Activated CD8-positive, alpha-beta T cell treated with anti-CD3 and anti-CD28 coated beads, Interleukin-2, amount 10 ng/mL, durations not matched to agents 7 days and 5 days (primary cell): Measurements from ENCODE around the gene POLR2A. TPM values are rescaled to one million over a fixed set of nuclear protein-coding genes. Genes with fewer than 3 reads are reported as not detected.
"Not testable (repeated sequence)": the region's sequence is repeated elsewhere in the genome, so short reads cannot be mapped to it uniquely, and the experiment has no call there.

Experiments
- ATAC-seq: fragments of 150-1000 bp; cut with Tn5 transposase; one replicate; pipeline ENCODE4 v1.10.0; 2021; ENCODE audit warnings: moderate library complexity
- CTCF ChIA-PET: fragments of 350-600 bp; sonication (Branson Sonifier 250); formaldehyde crosslinking; loops from one replicate; lab custom pipeline; 2021; ENCODE audit warnings: antibody characterized with exemption; lab: Charles Lee
- POLR2A ChIA-PET: fragments of 350-600 bp; sonication (Branson Sonifier 250); formaldehyde crosslinking; loops from one replicate; lab custom pipeline; 2021; ENCODE audit warnings: antibody characterized with exemption; lab: Charles Lee
- DNase-seq: peaks from one replicate; pipeline ENCODE4 v3.0.0-alpha.2; 2020
- H3K27ac Mint-ChIP-seq: one replicate; pipeline ENCODE4 v1.8.0; 2021; ENCODE audit warnings: mild to moderate bottlenecking, mixed read lengths
- H3K27me3 Mint-ChIP-seq: one replicate; pipeline ENCODE4 v1.8.0; 2021; ENCODE audit warnings: low read depth, mixed read lengths
- H3K36me3 Mint-ChIP-seq: one replicate; pipeline ENCODE4 v1.8.0; 2021; ENCODE audit warnings: low read depth, mixed read lengths
- H3K4me1 Mint-ChIP-seq: one replicate; pipeline ENCODE4 v1.8.0; 2021; ENCODE audit warnings: low read depth, mixed read lengths
- H3K4me3 Mint-ChIP-seq: one replicate; pipeline ENCODE4 v1.8.0; 2021; ENCODE audit warnings: mild to moderate bottlenecking, mixed read lengths
- H3K9me3 Mint-ChIP-seq: one replicate; pipeline ENCODE4 v1.8.0; 2022; ENCODE audit warnings: mixed read lengths; ENCODE audit not compliant: insufficient read depth
- total RNA-seq, 2 experiments: library from RNA; stranded (reverse); gene quantifications; one replicate each; pipeline ENCODE4 v1.2.3, GENCODE V29; 2021

The POLR2A gene
- total RNA-seq, 2 experiments from 2014 or later, result 183 to 185 TPM

- DNase-seq, result no peak
- peaks cover 19% of the 10 kb centered on the region for H3K36me3 Mint-ChIP-seq
- H3K4me3 Mint-ChIP-seq, result peak overlapping the region; percentile 87
- CTCF ChIA-PET, result interaction anchor here (1.2 to 7.9 kb wide), 6 partner anchors 9 to 207 kb away, joined by 3 to 78 read pairs (median 5); partner anchors contain the start of genes FGF11, TMEM102 and TP53
- peaks cover 63% of the 10 kb centered on the region for H3K4me1 Mint-ChIP-seq
- no peaks in the 10 kb centered on the region for H3K9me3 Mint-ChIP-seq
- peak overlapping the region; percentile 92 for H3K27ac Mint-ChIP-seq
- no peak for ATAC-seq
- POLR2A ChIA-PET, result interaction anchor here (1.0 to 5.6 kb wide), 11 partner anchors 9 to 693 kb away, joined by 3 to 36 read pairs (median 6); partner anchors contain the start of genes CHRNB1, MPDU1, TMEM102 and TP53
- H3K27me3 Mint-ChIP-seq, result no peaks in the 10 kb centered on the region
Measured at GRCh38 chr17:7480089-7480384, 4.1 kb upstream of the POLR2A start.

GRCh38 chr17:7481275-7481674 lies 2.9 kb upstream of the POLR2A start, which contains the start of gene SLC35G6:
TSS of gene SLC35G6 (plus strand) at chr17:7481446. CDS start at chr17:7481517, 71 bp downstream.
- POLR2A ChIA-PET, result interaction anchor here (0.6 to 5.6 kb wide), 3 partner anchors 27 to 692 kb away, joined by 3 to 36 read pairs (median 22); partner anchors contain the start of gene TMEM102
- H3K4me3 Mint-ChIP-seq, result peak within 1 kb of the TSS; percentile 94
- peaks cover 28% of the 10 kb centered on the region for H3K36me3 Mint-ChIP-seq
- H3K27ac Mint-ChIP-seq, result peak within 1 kb of the TSS; percentile 99
- CTCF ChIA-PET, result interaction anchor here (1.2 to 7.9 kb wide), 4 partner anchors 10 to 206 kb away, joined by 3 to 78 read pairs (median 6); partner anchors contain the start of genes FGF11, TMEM102 and TP53
- not testable (repeated sequence) for H3K9me3 Mint-ChIP-seq, H3K27me3 Mint-ChIP-seq, DNase-seq, ATAC-seq
- H3K4me1 Mint-ChIP-seq, result peaks cover 64% of the 10 kb centered on the region

- ATAC-seq, H3K27me3 Mint-ChIP-seq, DNase-seq, H3K9me3 Mint-ChIP-seq: not testable (repeated sequence)
- Mint-ChIP-seq H3K4me3 (peak overlapping the region; percentile 94), H3K4me1 (peaks cover 63% of the 10 kb centered on the region), H3K27ac (peak overlapping the region; percentile 99), H3K36me3 (peaks cover 28% of the 10 kb centered on the region)
- POLR2A ChIA-PET, result interaction anchor here (0.6 to 5.6 kb wide), 3 partner anchors 28 to 691 kb away, joined by 3 to 36 read pairs (median 22); partner anchors contain the start of gene TMEM102
- CTCF ChIA-PET, result interaction anchor here (2.4 to 7.9 kb wide), 2 partner anchors 11 to 45 kb away, joined by 7 to 78 read pairs; partner anchors contain the start of genes FGF11 and TMEM102
Measured at GRCh38 chr17:7481842-7482741, 2.1 kb upstream of the POLR2A start.

GRCh38 chr17:7482742-7483088 lies 1.5 kb upstream of the POLR2A start:
- H3K36me3 Mint-ChIP-seq, result peaks cover 32% of the 10 kb centered on the region
- ChIA-PET POLR2A (interaction anchor here (2.0 kb wide), 1 partner anchor 35 kb away, joined by 5 read pairs; no protein-coding TSS in a partner anchor), CTCF (interaction anchor here (7.9 kb wide), 1 partner anchor 45 kb away, joined by 78 read pairs; the partner anchor contains the start of genes FGF11 and TMEM102)
- H3K9me3 Mint-ChIP-seq, H3K27me3 Mint-ChIP-seq, DNase-seq, ATAC-seq: not testable (repeated sequence)
- H3K27ac Mint-ChIP-seq, result peak overlapping the region; percentile 99
- H3K4me3 Mint-ChIP-seq, result peak overlapping the region; percentile 94
- peaks cover 63% of the 10 kb centered on the region for H3K4me1 Mint-ChIP-seq

GRCh38 chr17:7483255-7484066 lies 705 bp upstream of the POLR2A start:
- Mint-ChIP-seq H3K4me3 (peak overlapping the region; percentile 94), H3K9me3 (no peaks in the 10 kb centered on the region), H3K27me3 (no peaks in the 10 kb centered on the region), H3K4me1 (peaks cover 58% of the 10 kb centered on the region), H3K27ac (peak overlapping the region; percentile 99), H3K36me3 (peaks cover 32% of the 10 kb centered on the region)
- CTCF ChIA-PET, result interaction anchor here (1.1 to 5.9 kb wide), 3 partner anchors 24 to 77 kb away, joined by 3 to 62 read pairs (median 4); partner anchors contain the start of gene TMEM102
- ATAC-seq (peak; percentile 59), DNase-seq (peak; percentile 97)
- POLR2A ChIA-PET, result interaction anchor here (0.5 to 4.4 kb wide), 33 partner anchors 8 to 203 kb away, joined by 3 to 41 read pairs (median 6); partner anchors contain the start of genes CD68, CHRNB1, MPDU1 and NEURL4

- Mint-ChIP-seq H3K4me3 (peak overlapping the region; percentile 94), H3K9me3 (no peaks in the 10 kb centered on the region), H3K4me1 (peaks cover 64% of the 10 kb centered on the region), H3K27me3 (no peaks in the 10 kb centered on the region), H3K36me3 (peaks cover 33% of the 10 kb centered on the region), H3K27ac (peak overlapping the region; percentile 99)
- CTCF ChIA-PET, result interaction anchor here (0.7 to 5.9 kb wide), 9 partner anchors 30 to 205 kb away, joined by 3 to 62 read pairs (median 5); partner anchors contain the start of genes FXR2, SENP3, TMEM102 and TP53
- ATAC-seq (no peak), DNase-seq (no peak)
- POLR2A ChIA-PET, result interaction anchor here (0.6 to 4.4 kb wide), 36 partner anchors 9 to 762 kb away, joined by 3 to 41 read pairs (median 5); partner anchors contain the start of genes CD68, CHRNB1, MPDU1 and SENP3
Measured at GRCh38 chr17:7484919-7485377, 782 bp downstream of the POLR2A start.

- peaks cover 37% of the 10 kb centered on the region for H3K36me3 Mint-ChIP-seq
Measured at GRCh38 chr17:7486181-7486580, 2.0 kb downstream of the POLR2A start.

GRCh38 chr17:7490144-7490543 lies 6.0 kb downstream of the POLR2A start:
- Mint-ChIP-seq H3K9me3 (no peaks in the 10 kb centered on the region), H3K4me3 (no peak overlapping the region), H3K4me1 (peaks cover 63% of the 10 kb centered on the region), H3K27ac (no peak overlapping the region), H3K36me3 (peaks cover 60% of the 10 kb centered on the region), H3K27me3 (no peaks in the 10 kb centered on the region)
- ChIA-PET POLR2A (interaction anchor here (0.9 to 1.2 kb wide), 3 partner anchors 14 to 136 kb away, joined by 3 to 4 read pairs (median 3); no protein-coding TSS in a partner anchor), CTCF (interaction anchor here (1.1 to 1.7 kb wide), 3 partner anchors 14 to 71 kb away, joined by 3 to 7 read pairs (median 4); partner anchors contain the start of gene SENP3)
- DNase-seq, result no peak
- no peak for ATAC-seq

More at GRCh38 chr17:7486181-7486580, 2.0 kb downstream of the POLR2A start:
- ChIA-PET POLR2A (interaction anchor here (0.9 to 4.4 kb wide), 10 partner anchors 7 to 201 kb away, joined by 3 to 41 read pairs (median 11); partner anchors contain the start of genes MPDU1, SENP3, TMEM102 and TP53), CTCF (interaction anchor here (0.9 to 5.9 kb wide), 7 partner anchors 29 to 74 kb away, joined by 3 to 62 read pairs (median 9); partner anchors contain the start of genes SENP3 and TMEM102)
- no peaks in the 10 kb centered on the region for H3K27me3 Mint-ChIP-seq
- H3K9me3 Mint-ChIP-seq, result no peaks in the 10 kb centered on the region
- peak overlapping the region; percentile 79 for H3K27ac Mint-ChIP-seq
- H3K4me1 Mint-ChIP-seq, result peaks cover 63% of the 10 kb centered on the region
- peak overlapping the region; percentile 82 for H3K4me3 Mint-ChIP-seq
- ATAC-seq (no peak), DNase-seq (no peak)

- Mint-ChIP-seq H3K36me3 (peaks cover 64% of the 10 kb centered on the region), H3K4me1 (peaks cover 56% of the 10 kb centered on the region)
- CTCF ChIA-PET, result interaction anchor here (1.6 to 5.0 kb wide), 2 partner anchors 55 to 69 kb away, joined by 7 to 18 read pairs; partner anchors contain the start of gene SENP3
Measured at GRCh38 chr17:7491583-7491982, 7.4 kb downstream of the POLR2A start.

GRCh38 chr17:7493941-7494340 lies 9.8 kb downstream of the POLR2A start:
- ATAC-seq (no peak), DNase-seq (no peak)
- Mint-ChIP-seq H3K4me1 (peaks cover 39% of the 10 kb centered on the region), H3K36me3 (peaks cover 74% of the 10 kb centered on the region), H3K9me3 (no peaks in the 10 kb centered on the region), H3K27ac (peak overlapping the region; percentile 2), H3K4me3 (no peak overlapping the region), H3K27me3 (no peaks in the 10 kb centered on the region)
- CTCF ChIA-PET, result interaction anchor here (0.6 to 5.0 kb wide), 5 partner anchors 20 to 193 kb away, joined by 3 to 18 read pairs (median 5); partner anchors contain the start of genes SENP3, TMEM102 and TP53
- POLR2A ChIA-PET, result interaction anchor here (3.5 kb wide), 1 partner anchor 9 kb away, joined by 15 read pairs; the partner anchor contains the start of gene POLR2A

More at GRCh38 chr17:7491583-7491982, 7.4 kb downstream of the POLR2A start:
- H3K4me3 Mint-ChIP-seq, result no peak overlapping the region
- peak overlapping the region; percentile 9 for H3K27ac Mint-ChIP-seq
- no peaks in the 10 kb centered on the region for H3K27me3 Mint-ChIP-seq
- no peaks in the 10 kb centered on the region for H3K9me3 Mint-ChIP-seq
- POLR2A ChIA-PET, result no interaction called here
- no peak for ATAC-seq
- no peak for DNase-seq
